Stomach smooth muscle (tissue), 2 donors: Measurements from ENCODE around the gene FBLN2.
"Not testable (repeated sequence)": the region's sequence is repeated elsewhere in the genome, so short reads cannot be mapped to it uniquely, and the experiment has no call there.

Experiments
- H3K27ac ChIP-seq: one replicate; pipeline ENCODE4 v1.7.0; 2013; ENCODE audit warnings: mild to moderate bottlenecking, low read length, inconsistent platforms
- H3K27me3 ChIP-seq, 2 donors: one replicate each; pipeline ENCODE4 v1.7.0; 2013; ENCODE audit warnings: low read length in 2 of 2; ENCODE audit not compliant: insufficient read depth in 2 of 2, control insufficient read depth in 1 of 2
- H3K36me3 ChIP-seq, 2 donors: one replicate each; pipeline ENCODE4 v1.7.0; 2013; ENCODE audit warnings: low read length in 2 of 2; ENCODE audit not compliant: control insufficient read depth in 2 of 2, insufficient read depth in 2 of 2
- H3K4me1 ChIP-seq: one replicate; pipeline ENCODE4 v1.7.0; 2013; ENCODE audit warnings: low read length; ENCODE audit not compliant: control insufficient read depth, insufficient read depth
- H3K4me3 ChIP-seq, 2 donors: one replicate each; pipeline ENCODE4 v1.7.0; 2013; ENCODE audit warnings: low read length in 2 of 2
- H3K9ac ChIP-seq, 2 donors: one replicate each; pipeline ENCODE4 v1.7.0; 2013; ENCODE audit warnings: low read length in 2 of 2, mild to moderate bottlenecking in 1 of 2
- H3K9me3 ChIP-seq, 2 donors: one replicate each; pipeline ENCODE4 v1.7.0; 2013; ENCODE audit warnings: low read length in 2 of 2; ENCODE audit not compliant: control insufficient read depth in 2 of 2
- donor health status: healthy.
- donor health status: Pancreatic carcinoma.

Gene FBLN2

DNA sequence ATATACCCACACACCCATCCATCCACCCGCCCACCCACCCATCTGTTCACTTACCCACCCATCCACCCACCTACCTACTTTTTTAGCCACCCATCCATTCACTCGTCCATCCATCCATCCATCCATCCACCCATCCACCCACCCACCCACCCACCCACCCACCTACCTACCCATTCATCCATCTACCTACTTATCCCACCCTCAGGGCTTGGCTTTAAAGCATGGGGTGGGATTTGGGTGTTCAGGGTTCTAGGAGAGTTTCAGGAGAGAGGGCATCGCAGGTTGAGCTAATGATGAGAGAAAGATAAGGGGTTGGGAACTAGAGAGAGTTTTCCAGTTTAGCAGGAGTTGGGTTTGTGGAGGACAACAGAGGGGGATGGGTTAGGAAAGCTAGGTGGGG, 9.7 kb downstream of the FBLN2 start:
- Histone ChIP-seq H3K27ac (no peak overlapping the region), H3K4me3 (no peak overlapping the region), H3K4me1 (peaks cover 7% of the 10 kb centered on the region), H3K27me3 (no peaks in the 10 kb centered on the region), H3K36me3 (no peaks in the 10 kb centered on the region), H3K9ac (no peak overlapping the region), H3K9me3 (no peaks in the 10 kb centered on the region)

DNA sequence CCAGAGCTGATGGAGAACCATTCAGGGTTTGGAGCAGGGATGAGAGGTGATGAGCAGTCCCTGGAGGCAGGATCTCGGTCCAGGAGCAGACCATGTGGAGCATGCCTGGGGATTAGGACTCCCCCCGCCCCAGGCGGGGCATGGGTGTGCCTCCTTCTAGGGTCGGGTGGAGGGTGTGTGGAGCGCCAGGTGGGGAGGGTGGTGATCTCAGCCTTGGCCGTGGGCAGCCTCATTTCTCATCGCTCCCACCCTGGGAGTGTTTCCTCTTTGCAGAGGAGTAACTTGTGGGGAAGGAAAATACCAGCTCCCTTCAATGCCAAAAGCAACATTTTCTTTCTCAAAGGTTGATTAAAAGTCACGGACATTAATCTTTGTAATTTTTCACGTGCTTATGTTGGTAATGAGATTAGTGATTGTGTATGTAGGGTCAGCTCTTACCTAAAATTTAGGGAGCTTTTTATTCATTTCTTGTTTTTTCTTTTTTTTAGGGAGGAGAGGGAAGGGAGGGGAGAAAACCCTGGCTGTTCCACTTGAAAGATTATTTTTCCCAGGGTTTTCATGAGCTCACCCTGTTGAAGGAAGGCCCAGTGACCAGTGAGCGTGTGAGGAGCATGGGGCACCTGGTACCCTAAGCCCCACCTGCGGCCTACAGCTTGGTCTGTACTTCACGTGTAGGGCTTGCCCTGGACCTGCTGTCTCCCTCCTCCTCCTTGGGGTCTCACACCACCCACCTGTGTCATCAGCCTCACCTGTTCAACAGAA, 11.0 kb downstream of the FBLN2 start:
- Histone ChIP-seq H3K36me3 (no peaks in the 10 kb centered on the region), H3K4me3 (no peak overlapping the region), H3K9me3 (no peaks in the 10 kb centered on the region), H3K4me1 (peaks cover 2% of the 10 kb centered on the region), H3K9ac (no peak overlapping the region), H3K27ac (no peak overlapping the region), H3K27me3 (no peaks in the 10 kb centered on the region)

DNA sequence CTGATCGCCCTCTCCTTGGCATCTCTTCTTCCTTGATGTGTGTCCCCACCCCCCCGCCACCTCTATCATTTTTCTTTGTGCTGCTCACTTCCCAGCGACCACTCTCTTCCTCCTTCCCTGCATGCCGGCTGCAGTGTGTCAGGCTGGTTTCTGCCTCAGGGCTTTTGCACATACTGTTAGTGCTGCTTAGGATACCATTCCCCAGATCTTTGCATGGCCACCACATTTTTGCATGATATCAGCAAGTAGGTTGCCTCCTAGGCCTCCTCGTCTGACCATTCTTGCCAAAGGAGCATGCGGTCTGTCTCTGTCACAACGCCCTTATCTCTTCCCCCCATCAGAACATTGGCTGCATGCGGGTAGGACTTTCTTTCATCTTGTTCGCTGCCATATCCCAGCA, 12.5 kb downstream of the FBLN2 start:
- Histone ChIP-seq H3K9me3 (no peaks in the 10 kb centered on the region), H3K27ac (no peak overlapping the region), H3K27me3 (no peaks in the 10 kb centered on the region), H3K4me1 (peaks cover 6% of the 10 kb centered on the region), H3K36me3 (no peaks in the 10 kb centered on the region), H3K9ac (no peak overlapping the region), H3K4me3 (no peak overlapping the region)

DNA sequence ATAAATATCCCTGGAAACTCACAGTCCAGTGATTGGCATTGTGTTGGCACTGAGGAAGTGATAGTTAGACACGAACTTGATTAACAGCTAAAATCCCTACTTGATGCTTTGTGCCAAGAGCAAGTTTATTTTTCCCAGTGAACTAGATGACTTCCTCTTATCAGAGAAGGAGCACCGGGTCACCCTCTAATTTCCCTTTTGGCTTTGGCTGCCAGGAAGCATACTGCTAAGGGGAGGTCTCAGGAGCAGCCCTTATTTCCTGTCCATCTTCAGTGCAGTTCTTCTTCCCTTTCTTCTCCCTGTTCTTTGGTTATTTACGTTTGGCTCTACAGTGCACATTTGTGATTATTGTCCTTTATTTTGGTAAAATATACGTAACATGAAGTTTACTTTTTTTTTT, 13.0 kb downstream of the FBLN2 start:
- Histone ChIP-seq H3K27ac (no peak overlapping the region), H3K36me3 (no peaks in the 10 kb centered on the region), H3K9me3 (no peaks in the 10 kb centered on the region), H3K4me3 (no peak overlapping the region), H3K27me3 (no peaks in the 10 kb centered on the region), H3K4me1 (peaks cover 6% of the 10 kb centered on the region), H3K9ac (no peak overlapping the region)

DNA sequence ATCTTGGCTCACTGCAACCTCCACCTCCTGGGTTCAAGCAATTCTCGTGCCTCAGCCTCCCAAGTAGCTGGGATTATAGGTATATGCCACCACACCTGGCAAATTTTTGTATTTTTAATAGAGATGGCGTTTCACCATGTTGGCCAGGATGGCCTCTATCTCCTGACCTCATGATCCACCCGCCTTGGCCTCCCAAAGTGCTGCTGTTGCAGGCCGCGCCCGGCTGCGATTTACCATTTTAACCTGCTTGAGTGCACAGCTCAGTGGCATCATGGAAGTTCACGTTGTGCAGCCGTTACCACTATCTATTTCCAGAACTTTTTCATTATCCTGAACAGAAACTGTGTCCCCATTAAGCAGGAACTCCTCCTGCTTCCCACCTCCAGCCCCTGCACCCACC, 13.5 kb downstream of the FBLN2 start:
- H3K36me3 ChIP-seq, H3K4me1 ChIP-seq, H3K27me3 ChIP-seq, H3K27ac ChIP-seq, H3K9ac ChIP-seq, H3K4me3 ChIP-seq, H3K9me3 ChIP-seq: not testable (repeated sequence)

DNA sequence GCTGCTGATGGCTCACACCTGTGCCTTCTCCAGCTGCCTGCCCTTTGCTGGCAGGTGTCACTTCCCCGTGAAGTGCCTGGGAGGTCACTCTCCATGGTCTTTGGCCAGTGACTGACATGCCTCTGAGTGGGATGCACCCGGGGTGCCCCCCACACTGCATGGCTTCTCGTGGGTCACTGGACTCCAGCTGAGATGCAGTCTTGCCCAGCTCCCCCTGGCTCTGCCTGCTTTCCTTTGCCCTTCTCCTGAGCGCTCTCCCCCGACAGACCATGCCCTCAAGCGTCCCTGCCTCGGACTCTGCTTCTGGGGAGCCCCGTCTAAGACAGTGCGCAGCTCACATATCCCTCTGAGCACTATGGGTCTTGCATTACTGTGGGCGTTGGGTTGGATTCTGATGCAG, 14.4 kb downstream of the FBLN2 start:
- Histone ChIP-seq H3K27ac (no peak overlapping the region), H3K27me3 (no peaks in the 10 kb centered on the region), H3K4me3 (no peak overlapping the region), H3K4me1 (peaks cover 6% of the 10 kb centered on the region), H3K9me3 (no peaks in the 10 kb centered on the region), H3K9ac (no peak overlapping the region), H3K36me3 (no peaks in the 10 kb centered on the region)

DNA sequence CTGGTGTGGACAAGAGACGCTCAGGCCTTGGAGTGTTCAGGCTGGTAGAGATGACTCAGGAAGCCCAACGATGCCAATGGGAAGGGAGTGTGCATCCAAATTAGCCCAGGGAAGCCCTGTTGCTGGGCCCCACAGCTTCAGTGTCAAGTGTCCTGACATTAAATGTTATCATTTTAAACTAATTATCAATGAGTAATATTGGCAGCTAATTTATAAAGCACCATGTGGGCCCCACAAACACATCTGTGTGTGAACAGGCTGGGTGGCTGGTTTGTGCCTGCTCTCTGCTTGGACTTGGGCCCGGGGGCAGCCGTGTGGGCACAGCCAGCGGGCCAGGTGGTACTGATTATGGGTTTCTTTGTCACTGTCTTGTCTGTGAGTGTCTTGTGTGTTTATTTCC, 15.0 kb downstream of the FBLN2 start:
- H3K4me1 ChIP-seq: peaks cover 6% of the 10 kb centered on the region
- no peak overlapping the region for H3K27ac ChIP-seq
- H3K36me3 ChIP-seq: no peaks in the 10 kb centered on the region
- H3K9ac ChIP-seq: no peak overlapping the region
- no peaks in the 10 kb centered on the region for H3K9me3 ChIP-seq
- no peaks in the 10 kb centered on the region for H3K27me3 ChIP-seq
- H3K4me3 ChIP-seq: no peak overlapping the region

DNA sequence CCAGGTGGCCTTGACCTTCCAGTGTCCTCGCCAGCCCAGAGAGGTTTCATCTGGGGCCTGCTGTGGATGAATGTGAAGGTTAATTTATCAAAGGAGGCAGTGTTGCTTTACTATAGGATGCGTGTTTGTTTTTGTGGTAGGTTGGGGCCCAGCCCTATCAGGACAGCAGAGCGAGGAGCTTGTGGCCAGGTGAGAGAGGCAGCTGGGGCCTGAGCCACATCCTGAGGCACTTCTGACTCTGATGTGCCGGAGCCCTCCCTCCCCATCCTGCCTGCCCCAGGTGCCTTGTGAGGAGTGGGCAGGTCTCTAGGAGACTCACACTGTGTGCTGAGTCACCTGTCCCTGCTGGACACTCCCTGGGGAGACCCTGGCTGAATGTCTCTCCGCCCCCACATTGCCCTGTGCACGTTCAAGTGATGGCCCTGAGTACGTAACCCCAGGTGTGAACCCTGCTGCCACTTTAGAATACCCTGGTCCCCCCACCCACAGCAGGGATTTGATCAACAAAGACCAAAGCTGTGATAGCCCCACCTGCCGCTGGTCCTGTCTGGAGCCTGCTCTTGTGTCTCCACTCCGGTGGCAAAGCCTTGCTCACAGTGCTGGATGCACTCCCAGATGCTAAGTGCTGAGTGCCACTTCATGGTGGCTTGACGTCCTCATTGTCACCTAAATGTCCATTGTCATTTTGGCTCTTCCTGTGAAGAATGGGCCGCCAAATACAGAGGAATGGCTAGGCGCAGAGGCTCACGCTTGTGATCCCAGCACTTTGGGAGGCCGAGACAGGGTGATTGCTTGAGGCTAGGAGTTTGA, 16.0 kb downstream of the FBLN2 start:
- peaks cover 0 to 2% of the 10 kb centered on the region in 2 donors for H3K27me3 ChIP-seq
- no peak overlapping the region for H3K27ac ChIP-seq
- H3K36me3 ChIP-seq: no peaks in the 10 kb centered on the region
- no peak overlapping the region for H3K9ac ChIP-seq
- H3K4me3 ChIP-seq: no peak overlapping the region
- peaks cover 12% of the 10 kb centered on the region for H3K4me1 ChIP-seq
- H3K9me3 ChIP-seq: no peaks in the 10 kb centered on the region

DNA sequence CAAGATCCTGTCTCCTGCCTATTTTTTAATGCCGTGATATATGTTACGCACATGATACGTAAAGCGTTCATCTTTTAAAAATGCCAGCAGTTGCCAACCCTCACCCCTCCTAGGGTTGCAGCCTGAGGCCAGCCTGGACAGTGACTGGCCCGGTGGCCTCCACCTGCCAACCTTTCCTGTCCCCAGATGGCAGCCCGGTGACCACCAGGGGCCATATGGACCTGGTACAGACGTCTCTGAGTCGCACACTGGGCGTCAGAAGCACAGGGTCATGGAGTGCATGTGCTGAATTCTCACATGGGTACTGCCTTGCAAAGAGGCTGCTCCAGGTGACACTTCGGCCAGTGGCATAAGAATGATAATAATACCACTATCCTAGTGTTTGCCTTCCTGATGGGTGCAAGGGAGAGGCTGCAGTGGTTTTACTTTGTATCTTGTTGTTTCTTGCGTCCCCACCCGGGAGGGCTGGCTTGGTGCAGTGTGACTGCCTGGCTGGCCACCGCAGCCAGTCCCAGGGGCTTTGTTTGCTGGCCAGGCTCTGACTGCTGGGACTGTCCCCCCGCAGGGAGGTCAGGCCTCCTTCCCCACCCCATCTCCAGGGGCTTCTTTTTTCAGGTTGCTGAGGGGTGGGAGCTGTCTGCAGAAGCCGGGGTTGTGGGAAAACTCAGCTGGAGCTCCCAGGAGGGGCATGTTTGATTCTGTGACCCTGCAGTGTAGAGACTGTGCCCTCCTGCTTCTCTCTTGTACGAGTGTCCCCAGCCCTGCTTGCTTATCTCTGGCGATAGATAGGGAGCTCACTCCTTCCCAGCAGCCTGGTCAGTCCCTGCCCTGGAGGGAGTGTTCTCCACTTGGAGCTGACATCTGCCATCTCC, 16.9 kb downstream of the FBLN2 start:
- Histone ChIP-seq H3K4me1 (peaks cover 10% of the 10 kb centered on the region), H3K27ac (no peak overlapping the region), H3K27me3 (peaks cover 0 to 2% of the 10 kb centered on the region in 2 donors), H3K36me3 (no peaks in the 10 kb centered on the region), H3K9ac (no peak overlapping the region), H3K4me3 (no peak overlapping the region), H3K9me3 (no peaks in the 10 kb centered on the region)

DNA sequence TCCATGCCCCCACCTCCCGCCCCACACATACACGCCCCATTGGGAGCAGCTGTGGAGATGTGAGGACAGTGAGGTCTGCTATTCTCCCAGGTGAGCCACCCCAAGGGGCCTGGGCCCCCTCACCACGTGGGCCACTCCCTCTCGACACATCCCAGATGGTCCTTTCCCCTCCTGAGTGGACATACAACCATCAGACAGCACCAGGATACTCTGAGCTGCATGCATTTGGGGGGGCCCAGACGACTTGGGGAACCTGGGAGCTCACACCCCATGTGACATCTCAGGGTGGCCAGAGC, 17.5 kb downstream of the FBLN2 start:
- Histone ChIP-seq H3K9ac (no peak overlapping the region), H3K27ac (no peak overlapping the region), H3K4me3 (no peak overlapping the region), H3K27me3 (peaks cover 0 to 2% of the 10 kb centered on the region in 2 donors), H3K36me3 (no peaks in the 10 kb centered on the region), H3K9me3 (no peaks in the 10 kb centered on the region), H3K4me1 (peaks cover 10% of the 10 kb centered on the region)
